Fibroblast of peridontal ligament (primary cell): ENCODE data around the gene TSPAN11.

Experiments
- DNase-seq: peaks from one replicate; pipeline ENCODE4 v3.0.0-alpha.2; 2010; ENCODE audit errors: extremely low read depth

TSPAN11 gene

DNA sequence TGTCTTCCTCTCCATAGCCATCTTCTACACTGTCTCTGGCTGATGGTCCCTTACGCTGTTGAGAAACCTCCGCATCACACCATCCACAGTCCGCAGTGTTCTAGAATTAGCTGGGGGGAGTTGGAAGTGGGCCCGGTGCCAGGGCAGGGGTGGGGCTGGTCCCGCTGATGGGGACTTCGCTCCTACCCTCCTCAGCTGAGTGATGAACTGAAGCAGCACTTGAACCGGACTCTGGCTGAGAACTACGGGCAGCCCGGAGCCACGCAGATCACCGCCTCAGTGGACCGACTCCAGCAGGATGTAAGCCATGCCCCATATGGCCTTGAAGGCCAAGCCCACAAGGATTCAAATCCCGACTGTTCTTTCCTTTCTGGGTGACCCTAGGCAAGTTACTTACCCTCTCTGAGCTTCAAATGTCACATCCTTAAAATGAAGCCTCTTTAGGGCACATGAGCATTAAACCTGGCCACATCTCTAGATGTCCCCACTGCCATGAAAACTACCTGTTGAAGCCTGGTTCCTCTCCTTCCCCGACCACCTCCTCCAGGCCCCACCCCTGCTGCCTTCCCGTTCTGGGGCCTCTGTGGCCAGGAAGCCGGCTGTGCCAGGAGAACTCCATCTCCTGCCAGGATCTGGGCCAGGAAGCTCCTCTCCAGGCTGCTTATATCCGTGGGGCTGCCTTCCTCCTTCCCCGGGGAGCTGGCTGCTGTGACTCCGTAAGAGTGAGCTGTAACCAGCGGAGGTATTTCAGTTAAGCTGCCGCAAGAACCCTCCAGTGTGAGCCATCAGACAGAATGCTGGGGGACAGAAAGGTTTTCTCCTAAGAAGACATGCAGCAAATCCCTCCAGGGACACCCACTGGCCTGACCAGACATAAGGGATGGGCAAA, 53.1 kb downstream of the TSPAN11 start:
- DNase-seq, result peak; percentile 12

DNA sequence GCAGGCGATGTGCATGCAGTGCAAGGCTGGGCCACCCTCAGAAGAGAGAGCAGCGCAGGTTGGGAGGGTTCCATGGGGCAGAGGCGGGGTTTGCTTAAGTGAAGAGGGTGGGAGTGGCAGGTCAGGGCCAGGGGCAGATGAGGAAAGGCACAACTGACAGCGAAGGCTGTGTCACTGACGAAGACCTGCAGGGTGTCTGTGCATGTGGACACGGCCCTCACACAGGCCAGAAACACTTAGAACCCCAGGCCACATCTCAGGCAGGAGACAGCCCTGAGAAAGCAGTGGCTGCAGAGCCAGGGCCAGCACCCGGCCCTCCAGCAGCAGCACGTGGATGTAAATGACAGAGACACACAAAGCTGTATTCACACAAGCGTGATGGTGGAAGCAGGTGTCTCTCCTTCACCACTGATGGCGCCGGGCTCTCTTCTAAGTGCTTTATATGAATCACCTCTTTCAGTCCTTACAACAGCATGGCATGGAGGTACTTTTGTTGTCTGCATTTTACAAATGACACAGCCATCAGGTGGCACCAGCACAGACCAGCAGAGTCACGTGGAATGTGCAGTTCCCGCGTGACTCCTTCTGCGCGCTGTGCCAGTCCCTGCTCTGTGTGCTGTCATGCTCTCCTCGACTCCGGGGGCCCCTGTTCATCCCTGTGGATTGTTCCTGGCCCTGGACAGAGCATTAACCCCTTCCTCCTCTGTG, 54.6 kb downstream of the TSPAN11 start:
- no peak for DNase-seq

DNA sequence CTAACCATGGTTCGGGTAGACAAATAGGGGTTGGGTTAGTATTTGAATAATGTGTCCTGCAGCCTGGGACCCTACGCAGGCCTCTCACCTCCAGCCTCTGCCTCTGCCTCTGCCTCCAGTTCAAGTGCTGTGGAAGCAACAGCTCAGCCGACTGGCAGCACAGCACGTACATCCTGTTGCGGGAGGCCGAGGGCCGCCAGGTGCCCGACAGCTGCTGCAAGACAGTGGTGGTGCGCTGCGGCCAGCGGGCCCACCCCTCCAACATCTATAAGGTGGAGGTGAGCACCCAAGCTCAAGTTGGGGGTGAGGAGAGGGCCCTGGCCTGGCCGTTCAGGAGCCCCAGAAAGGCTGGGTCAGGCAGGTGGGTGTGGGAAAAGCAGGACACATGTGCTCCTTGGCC, 55.9 kb downstream of the TSPAN11 start:
- DNase-seq, result no peak

DNA sequence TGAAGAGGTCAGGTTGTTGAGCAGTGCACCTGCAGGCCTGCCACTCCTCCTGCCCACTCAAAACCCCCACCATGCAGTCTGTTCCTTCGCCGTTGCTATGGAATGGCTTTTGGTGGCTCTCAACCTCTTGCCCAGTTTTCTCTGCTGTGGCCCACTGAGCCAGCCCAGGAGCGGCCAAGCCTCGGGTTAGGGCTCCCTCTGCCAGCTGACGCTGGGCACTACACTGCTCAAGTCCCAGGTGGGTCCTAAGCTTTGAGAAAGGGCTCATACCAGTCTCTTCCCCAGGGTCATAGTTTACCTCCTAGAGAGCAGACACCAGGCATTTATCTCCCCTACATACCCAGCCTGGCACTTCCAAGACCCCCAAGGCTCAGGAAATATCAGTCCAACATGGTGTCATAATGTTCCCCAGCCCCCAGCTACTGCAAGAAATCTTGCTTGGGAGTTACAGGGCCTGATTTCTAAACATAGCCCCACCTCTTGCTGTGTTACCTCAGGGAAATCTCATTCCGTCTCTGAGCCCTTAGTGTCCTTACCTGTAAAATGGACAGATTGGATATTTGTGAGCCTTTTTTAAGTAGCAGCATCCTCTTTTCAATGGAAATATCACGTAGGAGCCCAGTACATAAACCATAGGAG, 59.4 kb downstream of the TSPAN11 start:
- DNase-seq, result peak; percentile 66

DNA sequence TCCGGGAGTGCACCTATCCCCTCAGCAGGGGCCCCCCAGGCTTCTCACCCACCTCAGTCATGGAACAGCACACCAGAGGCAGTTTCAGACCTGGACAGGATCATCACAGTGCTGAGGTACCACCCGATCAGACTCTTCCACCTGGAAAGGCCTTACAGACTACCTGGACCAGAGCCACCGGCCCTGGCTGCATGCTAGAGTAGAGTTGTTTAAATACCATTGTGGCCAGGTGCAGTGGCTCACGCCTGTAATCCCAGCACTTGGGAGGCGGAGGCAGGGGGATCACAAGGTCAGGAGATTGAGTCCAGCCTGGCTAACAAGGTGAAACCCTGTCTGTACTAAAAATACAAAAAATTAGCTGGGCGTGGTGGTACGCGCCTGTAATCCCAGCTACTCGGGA, 61.5 kb downstream of the TSPAN11 start:
- no peak for DNase-seq

DNA sequence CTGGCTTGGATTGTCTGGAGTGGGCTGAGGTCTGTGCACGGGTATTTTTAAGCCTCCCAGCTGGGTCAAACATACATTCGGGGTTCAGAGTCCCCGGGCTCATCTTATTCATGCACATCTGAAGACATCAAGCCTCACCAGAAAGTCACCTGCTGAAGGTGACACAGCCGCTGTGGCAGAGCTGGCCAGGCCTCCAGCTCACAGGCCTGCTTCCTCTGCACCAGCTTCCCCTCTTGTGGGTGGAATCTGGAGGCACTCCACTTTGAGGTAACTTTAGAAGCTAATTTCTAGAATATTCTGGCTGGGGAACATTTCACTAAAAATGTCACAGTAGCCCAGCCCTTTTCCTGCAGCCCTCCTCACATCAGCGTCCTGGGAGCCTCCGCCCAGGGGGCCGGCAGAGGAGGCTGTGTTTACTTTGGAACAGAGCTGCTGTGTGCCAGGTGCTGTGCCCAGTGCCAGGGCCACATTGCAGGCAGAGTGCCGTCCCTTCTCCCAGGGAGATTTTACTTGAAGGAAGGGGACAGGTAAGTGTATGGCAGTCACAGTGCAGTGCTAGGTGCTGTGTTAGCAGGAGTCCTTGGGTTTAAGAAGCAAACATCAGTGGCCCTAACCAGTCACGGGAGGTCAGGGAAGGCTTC, 62.2 kb downstream of the TSPAN11 start:
- no peak for DNase-seq

DNA sequence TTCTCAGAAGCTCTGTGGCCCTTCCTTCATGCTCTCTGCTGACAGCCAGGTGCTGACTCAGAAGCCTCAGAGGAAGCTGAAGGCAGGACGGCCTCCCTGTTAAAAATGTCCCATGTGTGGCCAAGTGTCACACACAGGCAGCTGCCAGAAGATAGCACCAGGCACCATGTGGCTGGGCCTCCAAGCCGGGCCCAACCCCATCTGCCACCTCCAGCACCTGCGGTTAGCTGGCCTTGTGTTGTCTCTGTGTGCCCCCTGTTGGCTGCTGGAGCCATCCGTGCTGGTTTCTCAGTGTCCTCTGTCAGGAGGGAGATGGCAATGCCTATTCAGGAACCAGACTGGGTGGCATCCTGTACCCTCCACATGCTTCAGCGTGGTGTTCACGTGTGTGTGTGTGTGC, 63.2 kb downstream of the TSPAN11 start:
- no peak for DNase-seq

DNA sequence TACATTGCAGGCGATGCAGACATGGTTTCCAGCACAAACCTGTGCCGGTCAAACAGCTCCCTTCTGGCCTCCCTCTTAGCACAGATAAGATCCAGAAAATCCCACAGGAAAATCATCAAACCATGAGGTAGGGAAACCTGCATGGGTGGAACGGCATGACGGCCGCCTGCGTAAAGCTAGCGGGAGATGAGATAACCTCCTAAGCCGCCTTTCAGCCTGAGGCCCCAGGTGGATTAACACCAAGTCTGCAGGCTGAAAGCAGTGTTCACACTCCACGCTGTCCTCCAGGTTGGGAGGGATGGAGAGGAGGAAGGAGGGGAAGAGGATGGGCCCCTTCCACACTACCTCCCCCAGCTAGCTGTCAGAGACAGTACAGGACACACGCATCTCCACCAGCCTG, 63.8 kb downstream of the TSPAN11 start:
- DNase-seq, result no peak

DNA sequence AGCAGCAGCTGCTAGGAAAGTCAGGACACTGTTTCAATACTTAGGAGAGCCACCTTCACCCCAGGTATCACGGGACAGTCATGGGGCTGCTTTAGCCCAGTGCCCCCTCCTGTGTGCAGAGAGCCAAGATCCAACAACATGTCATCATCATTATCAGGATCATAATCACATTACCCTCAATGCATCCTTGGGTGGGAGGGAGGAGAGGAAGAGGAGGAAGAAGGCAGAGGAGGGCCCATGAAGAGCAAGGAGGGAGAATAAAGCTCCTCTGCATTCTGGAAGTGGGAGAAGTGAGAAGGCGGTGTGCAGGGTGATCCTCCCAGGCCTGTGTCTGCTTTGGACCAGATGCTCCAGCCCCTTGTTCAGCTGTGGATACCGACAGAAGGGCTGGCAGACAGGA, 64.2 kb downstream of the TSPAN11 start:
- no peak for DNase-seq

DNA sequence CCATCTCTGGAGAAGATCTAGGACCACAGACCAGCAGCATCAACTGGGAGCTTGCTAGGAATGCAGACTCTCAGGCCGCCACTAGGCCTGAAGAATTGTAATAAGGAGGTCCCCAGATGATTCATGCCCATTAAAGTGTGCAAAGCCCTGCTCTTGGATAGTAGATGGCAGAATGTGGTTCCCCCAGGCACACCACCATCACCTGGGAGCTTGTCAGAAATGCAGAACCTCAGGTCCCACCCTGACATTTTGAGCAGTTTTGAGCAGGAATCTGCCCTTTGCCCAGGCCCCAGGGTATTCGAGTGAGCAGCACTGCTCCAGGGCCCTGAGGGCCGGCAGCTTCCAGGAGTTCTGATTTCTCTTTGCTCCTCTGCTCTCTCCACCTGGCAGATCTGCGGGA, 64.9 kb downstream of the TSPAN11 start:
- DNase-seq, result no peak

DNA sequence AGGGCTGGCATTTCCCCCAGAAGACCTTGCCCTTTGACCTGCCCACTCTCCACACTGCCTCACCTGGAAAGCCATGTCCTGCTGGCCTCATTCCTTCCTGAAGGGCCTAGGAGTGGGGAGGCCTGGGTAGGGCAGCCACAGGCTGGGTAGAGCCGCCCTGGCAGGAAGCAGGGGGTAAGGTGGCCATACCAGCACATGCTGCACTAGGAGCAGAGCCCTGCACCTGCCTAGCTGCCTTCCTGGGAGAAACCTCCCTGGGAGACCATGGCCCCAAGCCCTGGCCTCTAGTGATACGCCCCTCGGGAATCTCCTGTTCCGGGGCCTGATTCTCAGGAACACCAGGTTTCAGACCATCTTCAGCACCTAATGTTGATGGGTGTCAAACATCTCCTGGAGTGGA, 65.8 kb downstream of the TSPAN11 start:
- no peak for DNase-seq

DNA sequence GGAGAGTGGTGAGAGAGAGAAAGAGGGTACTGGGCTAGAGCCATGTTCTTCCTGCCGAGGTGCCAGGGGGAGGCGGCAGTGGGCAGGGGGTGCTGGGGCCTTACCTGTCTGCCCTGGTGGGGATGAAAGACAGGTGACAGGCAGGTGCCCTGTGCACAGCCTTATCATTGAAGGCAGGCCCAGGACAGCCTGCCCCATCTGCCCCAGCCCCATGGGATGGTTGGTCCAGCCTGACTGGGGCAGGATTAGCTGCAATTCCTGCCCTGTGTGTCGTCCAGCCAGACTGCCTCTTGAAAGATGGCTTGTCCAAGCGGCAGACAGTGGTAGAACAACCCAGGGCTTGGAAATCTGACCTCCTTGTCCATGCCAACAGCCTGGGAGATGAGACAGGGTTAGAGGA, 67.2 kb downstream of the TSPAN11 start:
- DNase-seq, result no peak

DNA sequence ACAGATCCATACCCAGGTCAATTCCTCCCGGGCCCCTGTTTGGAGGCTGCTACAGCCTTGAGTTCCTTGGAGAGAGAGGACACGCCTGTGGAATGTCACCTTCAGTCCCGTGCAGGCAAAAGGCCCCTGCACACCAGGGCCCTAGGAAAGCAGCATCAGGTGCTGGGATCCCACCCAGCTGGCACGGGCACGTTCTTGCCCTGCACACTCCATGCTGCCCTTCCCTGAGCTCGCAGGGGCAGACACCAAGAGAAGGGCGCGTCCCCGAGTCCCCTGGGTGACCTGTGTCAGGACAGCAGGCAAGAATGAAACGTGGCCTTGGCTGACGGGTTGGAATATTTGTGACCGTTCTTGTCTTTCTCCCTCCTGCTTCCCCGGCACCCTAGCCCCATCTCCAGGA, 67.7 kb downstream of the TSPAN11 start:
- no peak for DNase-seq

DNA sequence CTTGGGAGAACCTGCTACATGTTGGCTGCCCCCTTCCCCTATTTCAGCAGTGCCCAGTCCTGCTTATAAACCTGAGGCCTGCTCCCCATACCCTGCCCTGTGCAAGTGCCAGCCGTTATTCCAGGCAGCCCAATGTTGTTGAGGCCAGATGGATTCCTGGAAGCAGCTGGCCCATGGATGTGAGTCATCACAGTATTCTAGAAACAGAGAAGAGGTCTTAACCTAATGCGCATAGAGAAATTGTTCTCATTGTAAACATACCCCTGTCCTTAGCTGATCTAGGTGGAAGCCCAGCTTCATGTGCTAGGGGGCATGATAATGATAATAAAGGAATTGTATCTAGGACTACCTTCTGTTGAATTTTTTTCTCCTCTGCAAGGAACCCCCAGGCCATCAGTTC, 69.7 kb downstream of the TSPAN11 start:
- DNase-seq, result peak; percentile 68

DNA sequence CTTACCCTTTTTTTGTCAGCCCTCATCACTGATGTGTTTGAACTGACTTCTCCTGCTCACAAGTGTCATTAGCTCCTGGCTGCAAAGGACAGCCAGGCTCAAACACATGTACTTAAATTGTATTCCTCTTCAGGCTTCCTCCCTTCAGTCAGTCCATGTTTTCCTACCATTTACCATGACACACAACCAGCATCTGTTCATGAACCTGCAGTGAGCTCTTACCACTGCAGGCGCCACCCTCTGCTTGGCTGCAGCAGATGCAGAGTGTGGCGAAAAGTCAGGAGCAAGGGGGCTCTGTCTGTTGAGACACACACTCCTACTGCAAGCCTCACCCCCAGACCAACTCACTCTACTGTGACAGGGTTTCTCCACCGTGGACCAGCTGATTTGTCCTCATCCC, 70.2 kb downstream of the TSPAN11 start:
- DNase-seq, result no peak

DNA sequence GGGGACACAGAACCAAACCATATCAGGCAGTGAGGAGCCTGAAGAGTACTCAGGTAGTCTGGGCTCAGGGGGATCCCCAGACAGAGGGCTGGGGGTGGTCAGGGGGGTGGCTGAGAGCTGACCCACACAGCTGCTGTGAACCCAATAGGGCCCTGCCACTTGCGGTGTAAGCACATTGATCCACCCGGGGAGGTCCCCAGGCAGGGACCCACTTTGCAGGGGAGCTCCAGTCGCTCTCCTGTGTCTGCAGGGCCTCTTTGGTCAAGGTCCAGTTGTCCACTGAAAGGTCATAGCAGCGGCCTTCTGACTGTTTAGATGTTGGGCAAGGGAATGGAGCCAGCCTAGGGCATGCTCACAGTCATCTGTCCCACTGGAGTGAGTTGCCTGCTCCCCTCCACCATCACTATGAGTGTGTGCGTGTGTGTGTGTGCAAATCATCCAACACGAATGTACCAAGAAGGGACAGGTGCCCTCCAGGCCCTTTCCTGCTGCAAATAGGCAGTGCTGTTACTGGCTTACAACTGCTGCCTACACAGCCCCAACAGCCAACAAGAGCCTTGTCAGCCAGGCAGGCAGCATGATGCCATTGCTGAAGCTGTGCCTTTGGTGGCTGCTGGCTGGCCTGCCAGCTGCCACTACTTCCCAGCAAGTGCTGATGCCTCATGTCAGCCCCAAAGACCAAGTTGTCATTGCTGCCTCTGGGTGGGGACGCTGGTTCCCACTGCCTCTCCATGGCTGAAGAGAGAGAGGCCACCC, 71.3 kb downstream of the TSPAN11 start:
- no peak for DNase-seq

DNA sequence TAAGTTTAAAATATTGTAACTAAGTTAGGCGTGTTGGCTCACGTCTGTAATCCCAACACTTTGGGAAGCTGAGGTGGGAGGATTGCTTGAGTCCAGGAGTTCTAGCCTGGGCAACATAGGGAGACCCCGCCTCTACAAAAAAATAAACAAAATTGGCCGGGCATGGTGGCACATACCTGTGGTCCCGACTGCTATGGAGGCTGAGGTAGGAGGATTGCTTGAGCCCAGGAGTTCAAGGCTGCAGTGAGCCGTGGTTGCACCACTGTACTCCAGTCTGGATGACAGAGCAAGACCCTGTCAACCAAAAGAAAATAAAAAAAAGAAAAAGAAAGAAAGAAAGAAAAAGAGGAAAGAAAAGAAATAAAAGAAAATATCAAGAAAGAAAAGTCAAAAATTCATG, 72.5 kb downstream of the TSPAN11 start:
- DNase-seq, result no peak

DNA sequence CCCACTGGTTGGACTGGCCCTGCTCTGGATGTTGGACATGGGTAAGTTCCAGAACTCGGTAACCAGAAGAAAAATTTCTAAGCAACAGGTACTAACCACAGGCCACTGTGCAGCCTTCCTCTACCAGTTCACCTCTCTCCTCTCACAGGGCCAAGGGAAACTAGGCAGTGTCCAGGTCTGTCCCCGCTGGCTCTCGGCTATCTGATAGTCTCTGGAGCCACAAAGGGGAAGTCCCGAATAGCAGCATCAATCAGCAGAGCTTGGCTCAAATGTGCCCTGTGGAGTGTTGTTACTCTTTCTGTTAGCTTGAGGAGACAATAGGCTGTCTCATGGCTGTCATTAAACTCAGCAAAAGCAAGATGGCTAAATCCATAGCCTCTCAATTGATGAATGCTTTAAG, 73.2 kb downstream of the TSPAN11 start:
- no peak for DNase-seq

DNA sequence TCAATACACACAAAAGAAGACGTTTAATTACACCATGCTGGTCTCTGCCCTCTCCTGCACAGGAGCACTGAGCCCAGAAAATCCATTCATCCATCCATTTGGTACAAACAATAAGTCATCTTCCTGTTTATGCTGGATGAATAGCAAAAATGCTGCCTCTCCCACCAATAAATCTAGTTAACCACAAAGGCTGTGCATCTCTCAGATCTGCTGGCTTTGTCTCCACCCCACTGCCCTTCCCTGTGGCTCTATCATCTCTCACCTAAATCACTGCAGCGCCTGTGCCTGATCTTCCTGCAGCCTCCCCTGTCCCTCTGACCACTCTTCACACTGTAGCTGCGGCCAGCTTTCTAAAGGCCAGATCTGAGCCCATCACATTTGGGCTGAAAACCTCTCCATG, 74.2 kb downstream of the TSPAN11 start:
- DNase-seq, result peak; percentile 23

DNA sequence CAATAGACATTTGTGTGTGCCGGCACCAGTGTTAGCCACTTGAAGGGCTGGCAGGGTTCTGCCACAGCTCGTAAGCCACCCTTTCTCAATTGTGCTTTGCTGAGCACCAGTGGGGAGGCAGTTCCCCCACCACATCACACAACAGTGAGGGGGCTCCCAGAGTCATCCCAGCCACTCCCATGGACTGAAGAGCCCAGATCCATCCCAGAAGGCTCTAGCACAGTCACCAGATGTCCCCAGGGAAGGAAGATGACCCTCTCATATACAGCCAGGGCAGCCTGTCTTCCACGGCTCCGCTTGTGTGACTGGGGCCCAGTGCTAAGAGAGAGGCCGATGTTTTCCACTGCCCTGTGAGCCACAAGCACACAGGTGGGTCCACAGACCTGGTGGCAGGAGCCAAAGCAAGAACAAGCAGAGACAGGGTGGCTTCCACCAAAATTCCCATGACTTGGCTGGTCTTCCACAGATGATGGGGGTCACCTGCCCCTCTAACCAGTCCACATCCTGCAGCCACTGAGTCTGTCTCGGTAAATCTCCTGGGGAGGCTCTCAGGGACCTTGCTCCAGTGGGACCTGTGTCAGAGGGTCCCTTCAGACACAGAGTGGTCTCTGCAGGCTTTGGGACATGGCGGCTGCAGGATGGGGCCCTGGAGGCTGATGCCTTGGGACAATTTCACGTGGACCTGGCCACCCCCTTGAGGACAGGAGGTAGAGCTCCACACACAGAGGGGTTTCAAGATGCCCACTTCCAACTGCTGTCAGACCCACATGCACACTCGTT, 75.2 kb downstream of the TSPAN11 start:
- DNase-seq, result no peak

DNA sequence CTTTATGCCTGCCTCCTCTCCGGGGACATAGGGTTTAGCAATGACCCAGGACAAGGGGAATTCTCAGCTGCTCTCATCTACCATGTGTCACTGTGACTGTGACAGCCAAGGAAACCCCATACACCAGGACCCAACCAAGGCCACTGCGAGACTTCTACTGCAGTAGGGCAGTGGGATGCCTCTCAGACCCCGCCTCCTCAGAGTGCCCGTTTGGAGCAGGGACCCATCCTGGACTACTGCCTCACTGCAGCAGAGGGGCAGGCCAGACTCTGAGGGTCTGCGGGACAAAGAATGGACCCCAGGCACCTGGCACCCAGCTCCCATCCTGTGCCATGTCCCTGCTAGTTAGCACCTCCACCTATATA, 75.8 kb downstream of the TSPAN11 start:
- DNase-seq, result no peak
